WTC11 (cell line): ENCODE data around the gene NXPE3.

Source experiments
- ATF6 ChIP-seq: sonication (generic); formaldehyde crosslinking; IDR thresholded peaks from 2 replicates; pipeline ENCODE4 v1.8.1; 2023; ENCODE audit warnings: mild to moderate bottlenecking, missing genetic modification reagents
- CREM ChIP-seq: sonication (generic); formaldehyde crosslinking; IDR thresholded peaks from 2 replicates; pipeline ENCODE4 v1.8.1; 2022; ENCODE audit warnings: mild to moderate bottlenecking, missing genetic modification reagents, moderate library complexity
- NFYB ChIP-seq: sonication (generic); formaldehyde crosslinking; conservative IDR thresholded peaks from 2 replicates; pipeline ENCODE4 v1.8.0; 2022; ENCODE audit warnings: low read depth, missing genetic modification reagents
- ZBTB43 ChIP-seq: sonication (generic); formaldehyde crosslinking; IDR thresholded peaks from 2 replicates; pipeline ENCODE4 v1.8.1; 2023; ENCODE audit warnings: mild to moderate bottlenecking, missing genetic modification reagents
- TF ChIP-seq, protein P1 (sequence below): fragments of 200-600 bp; IDR thresholded peaks from 2 replicates; pipeline ENCODE4 v1.8.0; 2022; ENCODE audit warnings: antibody characterized with exemption

GRCh38 chr3:101803173-101803782 lies 24.3 kb downstream of the NXPE3 start:
- TF ChIP-seq CREM (no peak), ATF6 (no peak), NFYB (CRISPR knock-in tag) (no peak), ZBTB43 (CRISPR knock-in tag) (no peak)
- TF ChIP-seq, protein P1, sequence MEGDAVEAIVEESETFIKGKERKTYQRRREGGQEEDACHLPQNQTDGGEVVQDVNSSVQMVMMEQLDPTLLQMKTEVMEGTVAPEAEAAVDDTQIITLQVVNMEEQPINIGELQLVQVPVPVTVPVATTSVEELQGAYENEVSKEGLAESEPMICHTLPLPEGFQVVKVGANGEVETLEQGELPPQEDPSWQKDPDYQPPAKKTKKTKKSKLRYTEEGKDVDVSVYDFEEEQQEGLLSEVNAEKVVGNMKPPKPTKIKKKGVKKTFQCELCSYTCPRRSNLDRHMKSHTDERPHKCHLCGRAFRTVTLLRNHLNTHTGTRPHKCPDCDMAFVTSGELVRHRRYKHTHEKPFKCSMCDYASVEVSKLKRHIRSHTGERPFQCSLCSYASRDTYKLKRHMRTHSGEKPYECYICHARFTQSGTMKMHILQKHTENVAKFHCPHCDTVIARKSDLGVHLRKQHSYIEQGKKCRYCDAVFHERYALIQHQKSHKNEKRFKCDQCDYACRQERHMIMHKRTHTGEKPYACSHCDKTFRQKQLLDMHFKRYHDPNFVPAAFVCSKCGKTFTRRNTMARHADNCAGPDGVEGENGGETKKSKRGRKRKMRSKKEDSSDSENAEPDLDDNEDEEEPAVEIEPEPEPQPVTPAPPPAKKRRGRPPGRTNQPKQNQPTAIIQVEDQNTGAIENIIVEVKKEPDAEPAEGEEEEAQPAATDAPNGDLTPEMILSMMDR, result peak; percentile 78
